Endometrial microvascular endothelial cells (primary cell): ENCODE measurements around the gene TRIM3. TPM values are rescaled to one million over a fixed set of nuclear protein-coding genes. Genes with fewer than 3 reads are reported as not detected.

Experiments used
- in situ Hi-C: cut with HindIII; loops from 2 replicates; pipeline ENCODE4 v1.10.0; 2017; ENCODE audit warnings: low sequenced_read_pairs, low pct_unique_long_range_greater_than_20kb; ENCODE audit errors: inconsistent ontology term
- total RNA-seq: library from RNA; depleted of rRNA; stranded (reverse); fragments of >200 nt; gene quantifications from one replicate; pipeline ENCODE4 v1.2.3, GENCODE V29; 2015; ENCODE audit errors: inconsistent ontology term

Gene TRIM3
- total RNA-seq, 1 donor from 2014 or later = 60.0 TPM

- in situ Hi-C loops = no loop called here
Observed at GRCh38 chr11:6481924-6482275, 8.2 kb upstream of the TRIM3 start.

GRCh38 chr11:6481012-6481923 lies 7.5 kb upstream of the TRIM3 start, which contains the start of the genes ARFIP2 and TIMM10B:
Gene ARFIP2 (minus strand): TSS chr11:6481331. CDS start chr11:6480421, 910 bp downstream.
Gene TIMM10B (plus strand): TSS chr11:6481501. CDS start chr11:6481517, 16 bp downstream.
- in situ Hi-C loops = no loop called here

- in situ Hi-C loops = no loop called here
Observed at GRCh38 chr11:6480299-6480914, 6.7 kb upstream of the TRIM3 start.

GRCh38 chr11:6476571-6476970 lies 2.8 kb upstream of the TRIM3 start:
- in situ Hi-C loops = no loop called here

- in situ Hi-C loops = no loop called here
Observed at GRCh38 chr11:6475936-6476335, 2.2 kb upstream of the TRIM3 start.

- in situ Hi-C loops = no loop called here
Observed at GRCh38 chr11:6474806-6475500, 1.2 kb upstream of the TRIM3 start.

- in situ Hi-C loops = no loop called here
Observed at GRCh38 chr11:6474413-6474792, 662 bp upstream of the TRIM3 start.

- in situ Hi-C loops = no loop called here
Observed at GRCh38 chr11:6472934-6473333, 807 bp downstream of the TRIM3 start.

- in situ Hi-C loops = no loop called here
Observed at GRCh38 chr11:6469599-6469998, 4.1 kb downstream of the TRIM3 start.

- in situ Hi-C loops = no loop called here
Observed at GRCh38 chr11:6468712-6469495, 4.8 kb downstream of the TRIM3 start.

- in situ Hi-C loops = no loop called here
Observed at GRCh38 chr11:6459099-6459450, 14.7 kb downstream of the TRIM3 start.

GRCh38 chr11:6458352-6459098 lies 15.2 kb downstream of the TRIM3 start:
- in situ Hi-C loops = no loop called here

GRCh38 chr11:6457581-6458320 lies 16.0 kb downstream of the TRIM3 start:
- in situ Hi-C loops = no loop called here

GRCh38 chr11:6456361-6457073 lies 17.2 kb downstream of the TRIM3 start:
- in situ Hi-C loops = no loop called here

GRCh38 chr11:6455070-6455469 lies 18.7 kb downstream of the TRIM3 start:
- in situ Hi-C loops = no loop called here

- in situ Hi-C loops = no loop called here
Observed at GRCh38 chr11:6453152-6453551, 20.6 kb downstream of the TRIM3 start.

GRCh38 chr11:6452219-6452618 lies 21.5 kb downstream of the TRIM3 start:
- in situ Hi-C loops = no loop called here
